B cell (primary cell): Measurements from ENCODE around the gene RABEPK. TPM values are rescaled to one million over a fixed set of nuclear protein-coding genes. Genes with fewer than 3 reads are reported as not detected.

Experiments
- ATAC-seq: fragments of 200-7000 bp; cut with Tn5 transposase; one replicate; pipeline ENCODE4 v1.10.0; 2021; ENCODE audit warnings: low read depth, mild to moderate bottlenecking, moderate number of reproducible peaks, moderate library complexity
- CTCF ChIA-PET: fragments of 350-600 bp; sonication (Branson Sonifier 250); formaldehyde crosslinking; loops from one replicate; lab custom pipeline; 2021; ENCODE audit warnings: antibody characterized with exemption, inconsistent platforms; lab: Charles Lee
- POLR2A ChIA-PET: fragments of 350-600 bp; sonication (Branson Sonifier 250); formaldehyde crosslinking; loops from one replicate; lab custom pipeline; 2021; ENCODE audit warnings: antibody characterized with exemption; lab: Charles Lee
- DNase-seq: peaks from one replicate; pipeline ENCODE4 v3.0.0; 2013
- H2AFZ ChIP-seq: 2 replicates; pipeline ENCODE4 v1.6.1; 2012; ENCODE audit warnings: mild to moderate bottlenecking, low read depth, low read length; ENCODE audit not compliant: insufficient read depth, poor library complexity, severe bottlenecking
- H3K27ac ChIP-seq, 2 donors: 1 replicate in 1 of 2; 2 replicates in 1 of 2; pipeline ENCODE4 v1.5.1; 2012 to 2013; ENCODE audit warnings: low read length in 2 of 2, mild to moderate bottlenecking in 2 of 2, moderate library complexity in 1 of 2
- H3K27me3 ChIP-seq, 4 experiments: fragments of 200-600 bp in 1 of 4; sonication (generic) in 1 of 4; replicated peaks in 1 of 4; 1 replicate in 2 of 4; 2 replicates in 2 of 4; pipeline versions ENCODE4 v1.6.1 to v1.7.0; 2013 to 2016; ENCODE audit warnings: low read length in 3 of 4, mild to moderate bottlenecking in 2 of 4, mixed read lengths in 1 of 4, moderate library complexity in 1 of 4; ENCODE audit not compliant: insufficient read depth in 4 of 4, control insufficient read depth in 3 of 4; ENCODE audit errors: control extremely low read depth in 1 of 4
- H3K36me3 ChIP-seq, 2 experiments: replicated peaks in 1 of 2; 1 replicate in 1 of 2; 2 replicates in 1 of 2; pipeline versions ENCODE4 v1.6.1 to v1.7.1; 2013; ENCODE audit warnings: low read length in 1 of 2; ENCODE audit not compliant: insufficient read depth in 2 of 2, control insufficient read depth in 1 of 2; ENCODE audit errors: control extremely low read depth in 1 of 2, extremely low read depth in 1 of 2
- H3K4me1 ChIP-seq, 2 donors: fragments of 200-600 bp in 1 of 2; sonication (generic) in 1 of 2; 1 replicate in 1 of 2; 2 replicates in 1 of 2; pipeline versions ENCODE4 v1.5.1 to v1.6.1; 2013 to 2017; ENCODE audit warnings: low read length in 2 of 2; ENCODE audit not compliant: control insufficient read depth in 2 of 2, insufficient read depth in 2 of 2
- H3K4me2 ChIP-seq: replicated peaks from 2 replicates; pipeline ENCODE3; 2012; ENCODE audit warnings: mild to moderate bottlenecking, low read depth, low read length; ENCODE audit not compliant: poor library complexity, severe bottlenecking
- H3K4me3 ChIP-seq, 5 experiments: fragments of 200-600 bp in 1 of 5; sonication (generic) in 1 of 5; 1 replicate in 3 of 5; 2 replicates in 2 of 5; pipeline versions ENCODE4 v1.5.1 to v1.7.0; 2011 to 2016; ENCODE audit warnings: low read length in 4 of 5, mild to moderate bottlenecking in 4 of 5, low read depth in 2 of 5, control low read depth in 1 of 5, moderate library complexity in 1 of 5; ENCODE audit not compliant: insufficient read depth in 1 of 5; ENCODE audit errors: control extremely low read depth in 1 of 5, extremely low read depth in 1 of 5
- H3K79me2 ChIP-seq: fragments of 200-600 bp; sonication (generic); one replicate; pipeline ENCODE4 v1.6.0; 2016; ENCODE audit warnings: low read length; ENCODE audit not compliant: control insufficient read depth, insufficient read depth
- H3K9ac ChIP-seq: fragments of 200-600 bp; sonication (generic); 2 replicates; pipeline ENCODE4 v1.6.1; 2017; ENCODE audit warnings: mild to moderate bottlenecking, low read length, moderate library complexity
- H3K9me3 ChIP-seq, 3 donors: one replicate each; pipeline versions ENCODE4 v1.6.1 to v1.7.1; 2013; ENCODE audit warnings: low read length in 2 of 3; ENCODE audit not compliant: control insufficient read depth in 2 of 3, insufficient read depth in 1 of 3; ENCODE audit errors: control extremely low read depth in 1 of 3
- H4K20me1 ChIP-seq: 2 replicates; pipeline ENCODE4 v1.6.0; 2012; ENCODE audit warnings: mild to moderate bottlenecking, low read length; ENCODE audit not compliant: insufficient read depth, control insufficient read depth, poor library complexity, severe bottlenecking
- H3K27ac Mint-ChIP-seq: one replicate; pipeline ENCODE4 v1.8.0; 2021; ENCODE audit warnings: mixed read lengths
- H3K27me3 Mint-ChIP-seq: one replicate; pipeline ENCODE4 v1.8.0; 2021; ENCODE audit warnings: mixed read lengths
- H3K4me1 Mint-ChIP-seq: one replicate; pipeline ENCODE4 v1.8.0; 2021; ENCODE audit warnings: mixed read lengths
- H3K4me3 Mint-ChIP-seq: one replicate; pipeline ENCODE4 v1.8.0; 2021; ENCODE audit warnings: mixed read lengths
- H3K9me3 Mint-ChIP-seq: one replicate; pipeline ENCODE4 v1.8.0; 2022; ENCODE audit warnings: mixed read lengths; ENCODE audit not compliant: insufficient read depth
- CTCF ChIP-seq: fragments of 200-600 bp; IDR thresholded peaks from one replicate; pipeline ENCODE4 v1.8.0; 2022; ENCODE audit warnings: antibody characterized with exemption, mild to moderate bottlenecking
- EZH2 ChIP-seq: IDR thresholded peaks from 2 replicates; pipeline ENCODE4 v1.6.1; 2012; ENCODE audit warnings: borderline replicate concordance, low read depth, mild to moderate bottlenecking, moderate library complexity, low read length; ENCODE audit not compliant: insufficient read depth, poor library complexity, severe bottlenecking
- WGBS: methylation state at CpG from one replicate; pipeline ENCODE4 v1.1.5; 2013; ENCODE audit warnings: missing lambda C conversion rate; ENCODE audit not compliant: insufficient coverage; 5-methylcytosine and 5-hydroxymethylcytosine counted together
- intact Hi-C: fragments of 100-400 bp; cut with micrococcal nuclease; formaldehyde crosslinking; loops from one replicate; pipeline ENCODE4 v1.10.0; 2022
- polyA plus RNA-seq: library from polyadenylated mRNA; depleted of rRNA; stranded (reverse); fragments of >200 nt; gene quantifications from 2 replicates; pipeline ENCODE4 v1.2.3, GENCODE V29; 2012
- total RNA-seq, 2 donors: library from RNA; stranded (reverse); fragments of 120-200 nt in 1 of 2; gene quantifications; 1 replicate in 1 of 2; 2 replicates in 1 of 2; pipeline versions ENCODE4 v1.2.3 to v1.2.4, GENCODE V29; 2013 to 2022

Gene RABEPK
- total and polyA plus RNA-seq, 2 donors (not counting 1 experiment from before 2014, with no cell fraction given): 9.0 to 12.2 TPM

DNA sequence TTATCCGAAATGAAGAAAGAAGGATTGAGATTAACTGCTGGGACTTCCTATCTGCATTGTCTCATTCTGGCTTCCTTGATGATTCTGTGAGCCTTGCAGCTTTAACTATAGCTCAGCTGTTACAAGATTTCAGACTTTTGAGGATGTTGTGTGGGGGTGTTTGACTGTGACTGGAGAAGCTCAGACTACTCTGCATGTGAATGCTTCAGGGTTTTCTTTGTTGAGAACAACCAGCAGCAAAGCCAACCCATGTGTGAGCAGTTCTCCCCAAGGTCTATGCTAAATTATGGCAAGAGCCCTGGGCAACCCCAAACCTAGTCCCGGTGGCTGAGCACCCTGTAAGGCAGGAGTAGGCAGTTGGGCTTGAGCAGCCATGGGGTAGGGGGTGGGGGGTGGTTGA lies 48.6 kb upstream of the RABEPK start:
- Histone ChIP-seq H3K4me2 (no peak overlapping the region), H3K4me1 (no peaks in the 10 kb centered on the region), H3K36me3 (peaks cover 12 to 46% of the 10 kb centered on the region in 2 experiments), H3K9me3 (no peaks in the 10 kb centered on the region), H2AFZ (no peak overlapping the region), H3K4me3 (no peak overlapping the region), H3K9ac (no peak overlapping the region), H3K79me2 (no peaks in the 10 kb centered on the region), H4K20me1 (no peaks in the 10 kb centered on the region), H3K27ac (no peak overlapping the region), H3K27me3 (no peaks in the 10 kb centered on the region)
- Mint-ChIP-seq H3K9me3 (no peaks in the 10 kb centered on the region), H3K4me1 (no peaks in the 10 kb centered on the region), H3K4me3 (no peak overlapping the region), H3K27me3 (no peaks in the 10 kb centered on the region), H3K27ac (no peak overlapping the region)
- ChIA-PET POLR2A (no interaction called here), CTCF (interaction anchor here (0.6 kb wide), 1 partner anchor 382 kb away, joined by 4 read pairs; no protein-coding TSS in a partner anchor)
- intact Hi-C loops: no loop called here
- 100% methylated on average over 2 of the region's 2 CpGs for WGBS
- DNase-seq (no peak), ATAC-seq (no peak)
- TF ChIP-seq CTCF (no peak), EZH2 (no peak)

DNA sequence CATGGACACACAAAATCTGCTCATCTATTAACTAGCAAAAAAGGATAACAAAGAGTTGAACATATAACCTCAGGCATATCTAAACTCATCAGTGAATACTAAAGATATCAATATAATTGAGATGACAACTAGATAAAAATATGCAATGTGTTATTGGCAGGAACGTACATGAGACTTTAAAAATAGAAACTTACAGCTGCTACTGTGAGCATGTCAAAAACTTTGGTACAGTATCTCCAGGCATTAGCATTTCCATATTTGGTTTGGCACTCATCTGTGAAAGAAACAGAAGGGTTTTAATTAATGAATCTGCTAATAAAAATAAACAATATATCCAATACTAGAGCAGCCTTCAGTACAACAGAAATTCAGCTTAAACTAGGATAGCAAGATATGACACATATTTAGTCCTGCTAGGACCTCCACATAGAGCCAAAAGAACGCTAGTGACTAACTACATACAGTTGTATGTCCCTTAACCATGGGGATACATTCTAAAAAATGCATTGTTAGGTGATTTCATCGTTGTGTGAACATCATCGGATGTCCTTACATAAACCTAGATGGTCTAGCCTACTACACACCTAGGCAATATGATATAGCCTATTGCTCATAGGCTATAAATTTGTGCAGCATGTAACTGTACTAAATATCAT lies 46.5 kb upstream of the RABEPK start:
- intact Hi-C loops: no loop called here
- no peak overlapping the region for H3K9ac ChIP-seq
- DNase-seq (no peak), ATAC-seq (no peak)
- no peaks in the 10 kb centered on the region for H3K9me3 ChIP-seq
- Mint-ChIP-seq H3K27ac (no peak overlapping the region), H3K27me3 (no peaks in the 10 kb centered on the region), H3K9me3 (no peaks in the 10 kb centered on the region), H3K4me3 (no peak overlapping the region), H3K4me1 (no peaks in the 10 kb centered on the region)
- WGBS: no CpG with 5 or more reads among the region's 4 CpGs
- no peaks in the 10 kb centered on the region for H3K4me1 ChIP-seq
- no peak overlapping the region for H3K4me2 ChIP-seq
- no peak overlapping the region for H3K27ac ChIP-seq
- peaks cover 16 to 48% of the 10 kb centered on the region in 2 experiments for H3K36me3 ChIP-seq
- H3K79me2 ChIP-seq: no peaks in the 10 kb centered on the region
- ChIA-PET CTCF (no interaction called here), POLR2A (no interaction called here)
- TF ChIP-seq EZH2 (no peak), CTCF (no peak)
- H2AFZ ChIP-seq: no peak overlapping the region
- no peaks in the 10 kb centered on the region for H4K20me1 ChIP-seq
- no peaks in the 10 kb centered on the region for H3K27me3 ChIP-seq
- H3K4me3 ChIP-seq: no peak overlapping the region
